HepG2 (cell line): Measurements from ENCODE around the gene PATL2. TPM values are rescaled to one million over a fixed set of nuclear protein-coding genes. Genes with fewer than 3 reads are reported as not detected.

Experiments
- ATAC-seq: fragments of 200-7000 bp; cut with Tn5 transposase; 3 replicates; pipeline ENCODE4 v1.9.1; 2020; ENCODE audit warnings: mild to moderate bottlenecking, moderate library complexity
- BruUV-seq: library from RNA; stranded (reverse); fragments of 400-500 nt; replicated peaks from 2 replicates; lab custom pipeline; 2021; lab: Mats Ljungman, UMichigan
- CTCF ChIA-PET: fragments of 300-600 bp; formaldehyde crosslinking; extraction: SDS; loops from one replicate; lab custom pipeline; 2021; ENCODE audit warnings: low total read pairs, inconsistent platforms, low intra/inter-chr PET ratio; lab: Yijun Ruan, JAX
- POLR2A ChIA-PET: fragments of 350-600 bp; sonication (Branson Sonifier 250); formaldehyde crosslinking; loops from one replicate; lab custom pipeline; 2020; ENCODE audit warnings: antibody characterized with exemption, inconsistent platforms; lab: Yijun Ruan, JAX
- DNase-seq: peaks from one replicate; pipeline ENCODE4 v3.0.0-alpha.2; 2015; ENCODE audit warnings: low spot score
- FAIRE-seq: peaks from 3 replicates; lab custom pipeline; 2011; peaks lifted over from hg19 to GRCh38; lab: Jason Lieb, UNC
- H2AFZ ChIP-seq: one replicate; pipeline ENCODE4 v1.6.1; 2011; ENCODE audit warnings: low read length, inconsistent platforms
- H3K27ac ChIP-seq: fragments of 300-600 bp; 3 replicates; pipeline ENCODE4 v1.8.0; 2011; ENCODE audit warnings: mixed run types, mild to moderate bottlenecking, mixed read lengths, low read length, inconsistent platforms; ENCODE audit not compliant: insufficient read depth; ENCODE audit errors: extremely low read length
- H3K27me3 ChIP-seq, 2 experiments: fragments of 200-600 bp in 1 of 2; 2 replicates in 1 of 2; 3 replicates in 1 of 2; pipeline versions ENCODE4 v1.6.0 to v1.8.0; 2011; ENCODE audit warnings: low read length in 2 of 2, mild to moderate bottlenecking in 2 of 2, moderate library complexity in 2 of 2, inconsistent platforms in 1 of 2; ENCODE audit not compliant: insufficient read depth in 2 of 2, control insufficient read depth in 1 of 2
- H3K36me3 ChIP-seq, 2 experiments: fragments of 200-600 bp in 1 of 2; replicated peaks in 1 of 2; 2 replicates in 1 of 2; 3 replicates in 1 of 2; pipeline versions ENCODE4 v1.5.1 to v1.8.0; 2011; ENCODE audit warnings: low read length in 2 of 2, inconsistent platforms in 1 of 2; ENCODE audit not compliant: insufficient read depth in 2 of 2, control insufficient read depth in 1 of 2
- H3K4me1 ChIP-seq: 2 replicates; pipeline ENCODE4 v1.5.1; 2012; ENCODE audit warnings: low read length, inconsistent platforms; ENCODE audit not compliant: insufficient read depth
- H3K4me2 ChIP-seq: 2 replicates; pipeline ENCODE4 v1.6.0; 2011; ENCODE audit warnings: low read depth, low read length, inconsistent platforms
- H3K4me3 ChIP-seq, 3 experiments: fragments of 200-600 bp in 1 of 3; sonication (generic), shearing (Covaris generic) in 1 of 3; replicated peaks in 1 of 3; 2 replicates each; pipeline ENCODE4 v1.5.1; 2011 to 2016; ENCODE audit warnings: low read length in 3 of 3, inconsistent platforms in 2 of 3, low read depth in 2 of 3, mild to moderate bottlenecking in 2 of 3, control low read depth in 1 of 3, mixed read lengths in 1 of 3; ENCODE audit not compliant: insufficient read depth in 1 of 3
- H3K79me2 ChIP-seq: one replicate; pipeline ENCODE4 v1.6.1; 2011; ENCODE audit warnings: low read length, inconsistent platforms; ENCODE audit not compliant: insufficient read depth
- H3K9ac ChIP-seq: 2 replicates; pipeline ENCODE4 v1.6.0; 2011; ENCODE audit warnings: mild to moderate bottlenecking, low read depth, low read length, inconsistent platforms; ENCODE audit not compliant: insufficient read depth
- H3K9me3 ChIP-seq: 2 replicates; pipeline ENCODE4 v1.5.1; 2012; ENCODE audit warnings: mild to moderate bottlenecking, low read length
- H4K20me1 ChIP-seq: 2 replicates; pipeline ENCODE4 v1.6.0; 2011; ENCODE audit warnings: inconsistent platforms, mild to moderate bottlenecking, low read length, moderate library complexity; ENCODE audit not compliant: insufficient read depth
- GATAD1 ChIP-seq: IDR thresholded peaks from 2 replicates; pipeline ENCODE4 v1.6.1; 2016; ENCODE audit warnings: missing genetic modification reagents, missing compliant biosample characterization
- HES4 ChIP-seq: sonication (generic); formaldehyde crosslinking; IDR thresholded peaks from 2 replicates; pipeline ENCODE4 v1.9.0; 2021; ENCODE audit warnings: mild to moderate bottlenecking, missing genetic modification reagents, borderline replicate concordance
- HNRNPUL1 ChIP-seq: fragments of 200-400 bp; formaldehyde crosslinking; IDR thresholded peaks from 2 replicates; pipeline ENCODE4 v1.6.1; 2017; ENCODE audit warnings: low read depth, mild to moderate bottlenecking, low read length, moderate library complexity
- IKZF1 ChIP-seq: fragments of 450-650 bp; IDR thresholded peaks from 2 replicates; pipeline ENCODE4 v1.7.1; 2016
- MBD4 ChIP-seq: IDR thresholded peaks from 2 replicates; pipeline ENCODE4 v1.6.1; 2012; ENCODE audit warnings: low read length, inconsistent platforms, borderline replicate concordance
- MTF2 ChIP-seq: sonication (generic); formaldehyde crosslinking; IDR thresholded peaks from 2 replicates; pipeline ENCODE4 v1.5.0; 2020; ENCODE audit warnings: missing genetic modification reagents, borderline replicate concordance
- NR2F1 ChIP-seq, 2 experiments: fragments of 450-650 bp in 1 of 2; formaldehyde crosslinking in 1 of 2; IDR thresholded peaks; 2 replicates each; pipeline versions ENCODE4 v1.5.0 to v1.6.1; 2016 to 2020; ENCODE audit warnings: mild to moderate bottlenecking in 1 of 2, missing compliant biosample characterization in 1 of 2, missing genetic modification reagents in 1 of 2, moderate library complexity in 1 of 2
- NR2F6 ChIP-seq, 2 experiments: IDR thresholded peaks; 2 replicates each; pipeline ENCODE4 v1.6.1; 2016; ENCODE audit warnings: antibody characterized with exemption in 1 of 2, mild to moderate bottlenecking in 1 of 2
- PRDM4 ChIP-seq: sonication (generic); formaldehyde crosslinking; IDR thresholded peaks from 2 replicates; pipeline ENCODE4 v1.9.0; 2021; ENCODE audit warnings: missing genetic modification reagents, borderline replicate concordance
- SETDB1 ChIP-seq: sonication (generic); formaldehyde crosslinking; IDR thresholded peaks from 2 replicates; pipeline ENCODE4 v1.5.1; 2020; ENCODE audit warnings: missing genetic modification reagents, mild to moderate bottlenecking, borderline replicate concordance
- ZNF430 ChIP-seq: sonication (generic); formaldehyde crosslinking; IDR thresholded peaks from 2 replicates; pipeline ENCODE4 v1.9.0; 2021; ENCODE audit warnings: mild to moderate bottlenecking, missing genetic modification reagents
- ZNF512 ChIP-seq: sonication (generic); formaldehyde crosslinking; IDR thresholded peaks from 2 replicates; pipeline ENCODE4 v1.4.0; 2020; ENCODE audit warnings: mild to moderate bottlenecking, missing genetic modification reagents
- ZNF513 ChIP-seq: sonication (generic); formaldehyde crosslinking; conservative IDR thresholded peaks from 2 replicates; pipeline ENCODE4 v1.5.0; 2020; ENCODE audit warnings: missing genetic modification reagents
- ZNF770 ChIP-seq: sonication (generic); formaldehyde crosslinking; IDR thresholded peaks from 2 replicates; pipeline ENCODE4 v1.5.0; 2020; ENCODE audit warnings: mild to moderate bottlenecking, missing genetic modification reagents
- WGBS: methylation state at CpG from one replicate; pipeline ENCODE4 v1.1.6; 2017; ENCODE audit warnings: low lambda C conversion rate; 5-methylcytosine and 5-hydroxymethylcytosine counted together
- in situ Hi-C: cut with HindIII; loops from 2 replicates; pipeline ENCODE4 v1.10.0; 2017; ENCODE audit warnings: low pct_unique_long_range_greater_than_20kb; ENCODE audit not compliant: extremely low pct_ligation_motif_present
- intact Hi-C: fragments of 100-400 bp; cut with micrococcal nuclease; formaldehyde crosslinking; loops from one replicate; pipeline ENCODE4 v1.10.0; 2022; ENCODE audit not compliant: unreplicated experiment
- polyA plus RNA-seq, 8 experiments: library from polyadenylated mRNA; depleted of rRNA in 3 of 8; stranded (reverse) in 7 of 8; unstranded in 1 of 8; fragments of >200 nt; fragmentation: Illumina TruSeq in 4 of 8; extraction: Trizol in 4 of 8; gene quantifications; 2 replicates each; pipeline versions ENCODE4 v1.2.1 to v1.2.3, GENCODE V29; 2011 to 2016; ENCODE audit warnings: low read depth in 4 of 8, missing spikeins in 1 of 8, mixed read lengths in 1 of 8; ENCODE audit not compliant: insufficient read depth in 1 of 8
- total RNA-seq, 5 experiments: library from RNA; depleted of rRNA; stranded (reverse); fragments of >200 nt; fragmentation: Illumina TruSeq; extraction: Trizol; gene quantifications; 2 replicates each; pipeline ENCODE4 v1.2.3, GENCODE V29; 2016; ENCODE audit warnings: low read depth in 1 of 5

PATL2 gene
- total and polyA plus RNA-seq, 2 of the 13 experiments (the other 11 are each of a cell fraction or from before 2014, with no cell fraction given): 0.15 to 0.53 TPM

GRCh38 chr15:44738340-44738984 is 27.3 kb upstream of the PATL2 start (continued):
- TF ChIP-seq ZNF770 (peak; percentile 69), PRDM4 (CRISPR knock-in tag) (no peak), ZNF430 (no peak)

GRCh38 chr15:44736181-44736765 is 25.1 kb upstream of the PATL2 start, which contains the start of gene TRIM69:
Gene TRIM69 (plus strand): TSS chr15:44736528. CDS start chr15:44736705, 177 bp downstream.
- WGBS: 20% methylated on average over 3 of the region's 3 CpGs
- ChIA-PET POLR2A (interaction anchor here (0.6 to 4.6 kb wide), 4 partner anchors 10 to 122 kb away, joined by 3 to 45 read pairs (median 18); partner anchors contain the start of genes B2M, PATL2 and SPG11), CTCF (no interaction called here)
- FAIRE-seq (no peak), ATAC-seq (no peak), DNase-seq (no peak)
- intact Hi-C loops (loop anchor here (5.0 kb wide), 1 partner anchor 154 kb away; no protein-coding TSS in a partner anchor), in situ Hi-C loops (loop anchor here (5.0 to 10.0 kb wide), 2 partner anchors 74 to 151 kb away; partner anchors contain the start of gene SPG11)
- Histone ChIP-seq H3K27me3 (no peaks in the 10 kb centered on the region), H3K9me3 (no peaks in the 10 kb centered on the region), H3K79me2 (no peaks in the 10 kb centered on the region), H3K4me2 (no peak within 1 kb of the TSS), H3K36me3 (no peaks in the 10 kb centered on the region), H3K4me1 (no peaks in the 10 kb centered on the region), H3K9ac (no peak within 1 kb of the TSS), H3K4me3 (no peak within 1 kb of the TSS), H3K27ac (no peak within 1 kb of the TSS), H4K20me1 (no peaks in the 10 kb centered on the region), H2AFZ (no peak within 1 kb of the TSS)
- BruUV-seq: no TSS peak
- TF ChIP-seq HES4: no peak
- TF ChIP-seq GATAD1 (CRISPR knock-in tag): no peak
- TF ChIP-seq ZNF512 (CRISPR knock-in tag): no peak
- no peak for TF ChIP-seq SETDB1
- TF ChIP-seq MBD4: no peak
- TF ChIP-seq NR2F1 (CRISPR knock-in tag; IDR thresholded peaks at IDR 0.05): no peak
- TF ChIP-seq HNRNPUL1: no peak
- no peak for TF ChIP-seq MTF2 (CRISPR knock-in tag)
- no peak for TF ChIP-seq IKZF1
- no peak for TF ChIP-seq NR2F6 (IDR thresholded peaks at IDR 0.05)
- no peak for TF ChIP-seq NR2F6 (CRISPR knock-in tag; IDR thresholded peaks at IDR 0.05)
- no peak for TF ChIP-seq ZNF513 (CRISPR knock-in tag)
